Activated CD4-positive, alpha-beta memory T cell treated with anti-CD3 and anti-CD28 coated beads for 36 hours (primary cell): ENCODE results near the gene OLFM2. TPM values are rescaled to one million over a fixed set of nuclear protein-coding genes. Genes with fewer than 3 reads are reported as not detected.
"Not testable (repeated sequence)": the region's sequence is repeated elsewhere in the genome, so short reads cannot be mapped to it uniquely, and the experiment has no call there.

Experiments used
- CTCF ChIA-PET: fragments of 350-600 bp; sonication (Branson Sonifier 250); formaldehyde crosslinking; loops from one replicate; lab custom pipeline; 2021; ENCODE audit warnings: antibody characterized with exemption, inconsistent platforms; lab: Charles Lee
- POLR2A ChIA-PET: fragments of 350-600 bp; sonication (Branson Sonifier 250); formaldehyde crosslinking; loops from one replicate; lab custom pipeline; 2021; ENCODE audit warnings: antibody characterized with exemption; lab: Charles Lee
- DNase-seq: peaks from one replicate; pipeline ENCODE4 v3.0.0-alpha.2; 2020
- H3K27ac Mint-ChIP-seq: one replicate; pipeline ENCODE4 v1.8.0; 2021; ENCODE audit warnings: mixed read lengths
- H3K27me3 Mint-ChIP-seq: one replicate; pipeline ENCODE4 v1.8.0; 2021; ENCODE audit warnings: mixed read lengths
- H3K36me3 Mint-ChIP-seq: one replicate; pipeline ENCODE4 v1.8.0; 2021; ENCODE audit warnings: mixed read lengths
- H3K4me1 Mint-ChIP-seq: one replicate; pipeline ENCODE4 v1.8.0; 2021; ENCODE audit warnings: low read depth, mixed read lengths
- H3K4me3 Mint-ChIP-seq: one replicate; pipeline ENCODE4 v1.8.0; 2021; ENCODE audit warnings: mild to moderate bottlenecking, mixed read lengths
- H3K9me3 Mint-ChIP-seq: one replicate; pipeline ENCODE4 v1.8.0; 2021; ENCODE audit warnings: mixed read lengths
- intact Hi-C: fragments of 100-400 bp; cut with micrococcal nuclease; formaldehyde crosslinking; loops from one replicate; pipeline ENCODE4 v1.15.1; 2023
- total RNA-seq, 2 experiments: library from RNA; stranded (reverse); gene quantifications; one replicate each; pipeline ENCODE4 v1.2.3, GENCODE V29; 2021

The OLFM2 gene
- total RNA-seq, 2 experiments from 2014 or later, result 0.58 to 0.59 TPM

DNA sequence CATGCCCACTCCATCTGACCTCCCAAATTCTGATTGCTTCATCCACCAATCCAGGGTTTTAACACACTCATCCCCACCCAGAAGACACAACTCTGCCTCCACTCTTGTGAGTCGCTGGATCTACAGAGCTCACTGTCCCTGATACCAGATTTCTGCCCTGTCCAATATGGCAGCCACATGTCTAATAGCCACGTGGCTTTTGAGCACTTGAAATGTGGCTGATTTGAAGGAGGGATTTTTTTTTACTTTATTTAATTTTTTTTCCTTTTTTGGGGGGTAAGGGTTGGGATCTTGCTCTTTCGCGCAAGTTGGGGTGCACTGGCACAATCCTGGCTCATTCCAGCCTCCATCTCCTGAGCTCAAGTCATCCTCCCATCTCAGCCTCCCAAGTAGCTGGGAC is 24.8 kb upstream of the OLFM2 start:
- intact Hi-C loops, result no loop called here
- peaks cover 18% of the 10 kb centered on the region for H3K27me3 Mint-ChIP-seq
- DNase-seq, result no peak
- no peaks in the 10 kb centered on the region for H3K36me3 Mint-ChIP-seq
- POLR2A ChIA-PET, result no interaction called here
- no peaks in the 10 kb centered on the region for H3K4me1 Mint-ChIP-seq
- H3K27ac Mint-ChIP-seq, result no peak overlapping the region
- no peaks in the 10 kb centered on the region for H3K9me3 Mint-ChIP-seq
- H3K4me3 Mint-ChIP-seq, result no peak overlapping the region
- CTCF ChIA-PET, result interaction anchor here (1.7 kb wide), 2 partner anchors 39 to 66 kb away, joined by 5 to 6 read pairs; no protein-coding TSS in a partner anchor

- Mint-ChIP-seq H3K9me3 (no peaks in the 10 kb centered on the region), H3K4me1 (no peaks in the 10 kb centered on the region), H3K27ac (no peak overlapping the region), H3K27me3 (peaks cover 9% of the 10 kb centered on the region), H3K36me3 (no peaks in the 10 kb centered on the region), H3K4me3 (no peak overlapping the region)
- intact Hi-C loops, result no loop called here
- DNase-seq, result no peak
- ChIA-PET CTCF (interaction anchor here (0.7 to 1.1 kb wide), 3 partner anchors 27 to 521 kb away, joined by 3 to 4 read pairs (median 3); no protein-coding TSS in a partner anchor), POLR2A (interaction anchor here (0.7 kb wide), 1 partner anchor 63 kb away, joined by 4 read pairs; no protein-coding TSS in a partner anchor)
Observed at GRCh38 chr19:9958379-9958821, 22.1 kb upstream of the OLFM2 start.

DNA sequence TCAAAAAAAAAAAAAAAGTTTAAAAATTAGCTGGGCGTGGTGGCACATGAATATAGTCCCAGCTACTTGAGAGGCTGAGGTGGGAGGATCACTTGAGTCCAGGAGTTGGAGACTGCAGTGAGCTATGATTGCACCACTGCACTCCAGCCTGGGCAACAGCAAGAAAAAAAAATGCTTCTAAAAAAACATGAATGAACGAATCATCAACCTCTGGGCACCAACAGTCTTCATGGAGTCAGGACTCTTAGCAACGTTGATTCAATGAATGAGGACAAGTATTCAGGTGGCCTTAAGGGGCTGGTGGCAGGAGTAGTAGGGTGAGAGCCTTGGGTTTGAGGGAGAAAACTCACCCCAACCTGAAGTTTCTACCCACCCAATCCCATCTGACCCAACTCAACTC is 20.6 kb upstream of the OLFM2 start:
- H3K4me1 Mint-ChIP-seq, result no peaks in the 10 kb centered on the region
- H3K27ac Mint-ChIP-seq, result no peak overlapping the region
- POLR2A ChIA-PET, result interaction anchor here (0.6 kb wide), 1 partner anchor 22 kb away, joined by 3 read pairs; no protein-coding TSS in a partner anchor
- no peak overlapping the region for H3K4me3 Mint-ChIP-seq
- CTCF ChIA-PET, result interaction anchor here (1.3 kb wide), 1 partner anchor 70 kb away, joined by 4 read pairs; no protein-coding TSS in a partner anchor
- H3K9me3 Mint-ChIP-seq, result no peaks in the 10 kb centered on the region
- no peaks in the 10 kb centered on the region for H3K36me3 Mint-ChIP-seq
- H3K27me3 Mint-ChIP-seq, result peaks cover 9% of the 10 kb centered on the region
- DNase-seq, result no peak
- intact Hi-C loops, result no loop called here

- no peaks in the 10 kb centered on the region for H3K36me3 Mint-ChIP-seq
- no peaks in the 10 kb centered on the region for H3K9me3 Mint-ChIP-seq
- no peak overlapping the region for H3K4me3 Mint-ChIP-seq
- CTCF ChIA-PET, result interaction anchor here (0.7 to 1.0 kb wide), 2 partner anchors 46 to 73 kb away, joined by 3 read pairs; no protein-coding TSS in a partner anchor
- H3K27ac Mint-ChIP-seq, result no peak overlapping the region
- no peak for DNase-seq
- intact Hi-C loops, result no loop called here
- H3K4me1 Mint-ChIP-seq, result no peaks in the 10 kb centered on the region
- no peaks in the 10 kb centered on the region for H3K27me3 Mint-ChIP-seq
- POLR2A ChIA-PET, result no interaction called here
Observed at GRCh38 chr19:9953802-9954542, 17.7 kb upstream of the OLFM2 start.

- H3K9me3 Mint-ChIP-seq, result no peaks in the 10 kb centered on the region
- CTCF ChIA-PET, result no interaction called here
- H3K27me3 Mint-ChIP-seq, result peaks cover 6% of the 10 kb centered on the region
- POLR2A ChIA-PET, result no interaction called here
- DNase-seq, result no peak
- no peaks in the 10 kb centered on the region for H3K36me3 Mint-ChIP-seq
- intact Hi-C loops, result no loop called here
- no peak overlapping the region for H3K4me3 Mint-ChIP-seq
- H3K4me1 Mint-ChIP-seq, result no peaks in the 10 kb centered on the region
- H3K27ac Mint-ChIP-seq, result no peak overlapping the region
Observed at GRCh38 chr19:9952276-9952675, 16.0 kb upstream of the OLFM2 start.

GRCh38 chr19:9947441-9947840 is 11.1 kb upstream of the OLFM2 start:
- ChIA-PET CTCF (no interaction called here), POLR2A (no interaction called here)
- Mint-ChIP-seq H3K27ac (no peak overlapping the region), H3K36me3 (peaks cover 1% of the 10 kb centered on the region), H3K4me3 (no peak overlapping the region), H3K4me1 (peaks cover 4% of the 10 kb centered on the region), H3K27me3 (peaks cover 17% of the 10 kb centered on the region), H3K9me3 (peaks cover 1% of the 10 kb centered on the region)
- intact Hi-C loops, result no loop called here
- DNase-seq, result no peak

GRCh38 chr19:9946528-9947125 is 10.3 kb upstream of the OLFM2 start:
- not testable (repeated sequence) for H3K27ac Mint-ChIP-seq

DNA sequence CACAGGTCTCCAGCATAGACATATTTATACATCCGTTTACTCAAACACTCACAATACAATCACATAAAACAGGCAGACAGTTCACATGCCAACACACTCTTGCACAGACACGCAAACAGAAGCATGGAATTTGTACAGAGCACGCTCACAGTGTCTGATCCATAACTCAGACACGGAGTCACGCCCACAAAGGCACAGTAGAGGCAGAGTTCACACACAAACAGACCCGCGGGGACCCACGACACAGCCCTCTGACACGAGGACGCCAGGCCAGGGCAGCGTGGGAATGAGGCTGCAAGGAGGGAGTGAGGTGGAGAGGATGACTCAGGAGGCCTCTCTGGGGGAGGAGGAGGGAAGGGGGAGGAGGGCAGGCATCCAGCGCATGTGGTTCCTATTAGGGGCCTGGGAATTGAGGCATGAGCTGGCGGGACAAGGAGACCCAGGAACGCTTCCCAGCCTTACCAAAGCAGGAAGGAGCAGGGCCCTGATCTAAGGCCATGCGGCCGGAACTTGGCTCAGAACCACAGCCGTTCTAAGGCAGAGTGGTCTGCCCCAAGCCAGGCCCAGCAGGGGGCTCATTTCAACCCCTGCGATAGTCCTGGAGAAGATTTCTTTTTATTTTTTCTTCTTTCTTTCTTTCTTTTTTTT is 9.1 kb upstream of the OLFM2 start:
- intact Hi-C loops, result no loop called here
- CTCF ChIA-PET, result interaction anchor here (1.2 to 1.6 kb wide), 3 partner anchors 14 to 82 kb away, joined by 3 to 6 read pairs (median 5); no protein-coding TSS in a partner anchor
- peaks cover 2% of the 10 kb centered on the region for H3K36me3 Mint-ChIP-seq

More at GRCh38 chr19:9946528-9947125, 10.3 kb upstream of the OLFM2 start:
- H3K27me3 Mint-ChIP-seq, result peaks cover 22% of the 10 kb centered on the region
- H3K4me1 Mint-ChIP-seq, POLR2A ChIA-PET, H3K9me3 Mint-ChIP-seq, H3K36me3 Mint-ChIP-seq, DNase-seq, H3K4me3 Mint-ChIP-seq, intact Hi-C loops: not testable (repeated sequence)
- CTCF ChIA-PET, result interaction anchor here (1.0 to 1.2 kb wide), 2 partner anchors 15 to 54 kb away, joined by 3 read pairs; no protein-coding TSS in a partner anchor

GRCh38 chr19:9943744-9944143 is 7.4 kb upstream of the OLFM2 start:
- peaks cover 2% of the 10 kb centered on the region for H3K36me3 Mint-ChIP-seq
- intact Hi-C loops, result no loop called here
- H3K9me3 Mint-ChIP-seq, result peaks cover 13% of the 10 kb centered on the region
- no peak for DNase-seq
- POLR2A ChIA-PET, result no interaction called here
- peaks cover 32% of the 10 kb centered on the region for H3K27me3 Mint-ChIP-seq
- CTCF ChIA-PET, result interaction anchor here (0.7 to 1.7 kb wide), 5 partner anchors 11 to 84 kb away, joined by 3 to 5 read pairs (median 4); no protein-coding TSS in a partner anchor
- H3K4me3 Mint-ChIP-seq, result no peak overlapping the region
- no peak overlapping the region for H3K27ac Mint-ChIP-seq
- peaks cover 4% of the 10 kb centered on the region for H3K4me1 Mint-ChIP-seq

More for the DNA sequence above, 9.1 kb upstream of the OLFM2 start:
- POLR2A ChIA-PET, result no interaction called here
- Mint-ChIP-seq H3K4me3 (no peak overlapping the region), H3K4me1 (peaks cover 4% of the 10 kb centered on the region), H3K9me3 (peaks cover 13% of the 10 kb centered on the region), H3K27me3 (peaks cover 27% of the 10 kb centered on the region), H3K27ac (no peak overlapping the region)
- no peak for DNase-seq

GRCh38 chr19:9941671-9942070 is 5.4 kb upstream of the OLFM2 start:
- ChIA-PET CTCF (interaction anchor here (1.4 to 2.8 kb wide), 2 partner anchors 58 to 86 kb away, joined by 4 to 9 read pairs; no protein-coding TSS in a partner anchor), POLR2A (no interaction called here)
- no peak for DNase-seq
- Mint-ChIP-seq H3K27me3 (peaks cover 37% of the 10 kb centered on the region), H3K27ac (no peak overlapping the region), H3K4me1 (peaks cover 9% of the 10 kb centered on the region), H3K4me3 (no peak overlapping the region), H3K9me3 (peaks cover 13% of the 10 kb centered on the region), H3K36me3 (peaks cover 2% of the 10 kb centered on the region)
- intact Hi-C loops, result no loop called here

DNA sequence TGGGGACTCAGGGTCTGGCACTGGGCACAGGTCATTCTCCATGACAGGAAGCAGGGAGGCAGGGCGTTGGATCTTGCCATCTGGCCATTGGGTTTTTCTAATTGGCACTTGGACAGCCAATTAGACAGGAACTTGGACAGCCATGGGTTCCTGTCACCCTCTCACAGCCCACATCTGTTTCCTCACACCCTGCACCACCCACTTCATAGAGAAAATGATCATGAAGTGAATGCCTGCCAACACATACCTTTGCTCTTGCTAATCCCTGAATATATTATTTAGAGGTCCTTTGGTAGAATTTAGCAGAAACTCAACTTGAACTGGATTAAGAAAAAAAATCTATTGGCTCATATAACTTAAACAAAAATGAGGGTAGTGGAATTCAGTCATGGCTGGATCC is 4.9 kb upstream of the OLFM2 start:
- Mint-ChIP-seq H3K9me3 (peaks cover 13% of the 10 kb centered on the region), H3K4me1 (peaks cover 10% of the 10 kb centered on the region), H3K36me3 (peaks cover 2% of the 10 kb centered on the region), H3K4me3 (no peak overlapping the region), H3K27me3 (peaks cover 38% of the 10 kb centered on the region), H3K27ac (no peak overlapping the region)
- POLR2A ChIA-PET, result no interaction called here
- DNase-seq, result no peak
- intact Hi-C loops, result no loop called here
- CTCF ChIA-PET, result interaction anchor here (1.4 to 2.8 kb wide), 2 partner anchors 59 to 86 kb away, joined by 4 to 9 read pairs; no protein-coding TSS in a partner anchor
